D721Med (cell line): ENCODE results near the gene SERPINF2.
"Not testable (repeated sequence)": the region's sequence is repeated elsewhere in the genome, so short reads cannot be mapped to it uniquely, and the experiment has no call there.

Experiments used
- DNase-seq: peaks from one replicate; pipeline ENCODE4 v3.0.0; 2011; ENCODE audit warnings: low spot score; ENCODE audit not compliant: insufficient read length
- FAIRE-seq: peaks from 2 replicates; lab custom pipeline; 2011; peaks lifted over from hg19 to GRCh38; lab: Jason Lieb, UNC
- TF ChIP-seq, protein P1 (sequence below): IDR thresholded peaks from 2 replicates; pipeline ENCODE4 v1.5.1; 2012; ENCODE audit warnings: mild to moderate bottlenecking, control low read depth; ENCODE audit not compliant: insufficient read depth; ENCODE audit errors: missing control alignments

SERPINF2 gene

DNA sequence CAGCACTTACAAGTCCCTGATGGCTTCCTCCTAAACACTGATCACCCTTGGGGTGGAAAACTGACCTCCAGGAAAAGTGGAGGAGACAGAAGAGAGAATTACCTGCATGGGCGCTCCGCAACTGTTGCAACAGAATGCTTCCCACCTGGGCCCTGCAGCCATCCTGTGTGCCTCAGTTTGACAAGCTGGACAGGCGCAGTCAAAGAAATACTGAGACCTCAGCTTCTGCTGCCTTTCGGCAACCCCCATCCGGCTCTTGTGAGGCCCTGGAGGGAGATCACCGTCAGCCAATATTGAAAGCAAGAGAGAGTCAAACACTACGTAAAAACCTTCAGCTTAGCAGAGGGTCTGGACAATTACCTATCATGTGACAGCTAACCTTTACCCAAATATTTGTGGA is 44.0 kb downstream of the SERPINF2 start:
- TF ChIP-seq, protein P1, sequence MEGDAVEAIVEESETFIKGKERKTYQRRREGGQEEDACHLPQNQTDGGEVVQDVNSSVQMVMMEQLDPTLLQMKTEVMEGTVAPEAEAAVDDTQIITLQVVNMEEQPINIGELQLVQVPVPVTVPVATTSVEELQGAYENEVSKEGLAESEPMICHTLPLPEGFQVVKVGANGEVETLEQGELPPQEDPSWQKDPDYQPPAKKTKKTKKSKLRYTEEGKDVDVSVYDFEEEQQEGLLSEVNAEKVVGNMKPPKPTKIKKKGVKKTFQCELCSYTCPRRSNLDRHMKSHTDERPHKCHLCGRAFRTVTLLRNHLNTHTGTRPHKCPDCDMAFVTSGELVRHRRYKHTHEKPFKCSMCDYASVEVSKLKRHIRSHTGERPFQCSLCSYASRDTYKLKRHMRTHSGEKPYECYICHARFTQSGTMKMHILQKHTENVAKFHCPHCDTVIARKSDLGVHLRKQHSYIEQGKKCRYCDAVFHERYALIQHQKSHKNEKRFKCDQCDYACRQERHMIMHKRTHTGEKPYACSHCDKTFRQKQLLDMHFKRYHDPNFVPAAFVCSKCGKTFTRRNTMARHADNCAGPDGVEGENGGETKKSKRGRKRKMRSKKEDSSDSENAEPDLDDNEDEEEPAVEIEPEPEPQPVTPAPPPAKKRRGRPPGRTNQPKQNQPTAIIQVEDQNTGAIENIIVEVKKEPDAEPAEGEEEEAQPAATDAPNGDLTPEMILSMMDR: no peak

DNA sequence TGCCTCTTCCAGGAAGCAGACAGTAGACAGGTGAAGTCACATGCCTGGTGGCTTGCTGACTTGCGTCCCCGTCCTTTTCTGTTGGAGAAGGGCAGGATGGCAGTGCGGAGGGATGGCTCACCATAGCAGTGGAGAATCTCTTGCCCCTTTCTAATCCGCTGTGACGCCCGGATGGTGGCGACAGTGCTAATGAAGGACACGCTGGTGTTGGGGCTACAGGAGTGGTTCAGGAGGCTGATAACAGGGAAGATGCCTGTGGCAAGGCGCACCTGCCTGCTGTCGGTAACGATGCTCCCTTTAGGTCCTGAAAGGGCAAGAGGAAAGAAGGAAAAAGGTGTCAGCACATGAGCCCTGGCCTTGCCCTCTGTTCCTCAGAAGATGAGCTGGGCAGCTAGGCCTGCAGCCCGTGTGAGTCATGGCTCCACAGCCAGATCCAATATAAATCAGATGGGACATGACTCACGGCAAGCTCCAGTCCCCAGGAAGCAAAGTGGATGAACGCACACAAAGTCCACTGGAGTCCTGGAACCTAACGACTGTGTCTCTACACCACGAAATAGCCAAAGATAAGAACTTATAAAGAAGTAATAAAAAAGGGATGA is 44.7 kb downstream of the SERPINF2 start:
- DNase-seq: no peak
- TF ChIP-seq, protein P1: no peak
- FAIRE-seq: no peak

More for the DNA sequence above, 44.0 kb downstream of the SERPINF2 start:
- FAIRE-seq: no peak
- no peak for DNase-seq

DNA sequence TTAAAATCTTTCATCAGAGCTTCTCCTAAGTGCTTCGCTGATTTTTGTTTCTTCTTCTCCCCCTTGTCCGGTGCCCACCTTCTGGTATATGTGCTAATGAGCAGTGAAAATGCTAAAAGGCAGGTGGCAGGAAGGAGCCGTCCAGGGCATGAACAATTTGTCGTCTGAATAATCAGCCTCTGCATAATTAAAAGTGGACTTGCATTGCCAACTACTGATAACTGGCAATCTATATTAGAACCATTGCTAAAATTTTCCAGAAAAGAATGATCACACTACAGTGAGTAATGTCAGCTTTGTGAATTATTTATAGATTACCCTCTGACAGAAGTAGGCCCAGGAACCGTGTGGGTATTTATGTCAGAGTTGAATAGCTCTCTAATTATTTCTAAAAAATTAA is 47.3 kb downstream of the SERPINF2 start:
- DNase-seq (no peak), FAIRE-seq (no peak)

DNA sequence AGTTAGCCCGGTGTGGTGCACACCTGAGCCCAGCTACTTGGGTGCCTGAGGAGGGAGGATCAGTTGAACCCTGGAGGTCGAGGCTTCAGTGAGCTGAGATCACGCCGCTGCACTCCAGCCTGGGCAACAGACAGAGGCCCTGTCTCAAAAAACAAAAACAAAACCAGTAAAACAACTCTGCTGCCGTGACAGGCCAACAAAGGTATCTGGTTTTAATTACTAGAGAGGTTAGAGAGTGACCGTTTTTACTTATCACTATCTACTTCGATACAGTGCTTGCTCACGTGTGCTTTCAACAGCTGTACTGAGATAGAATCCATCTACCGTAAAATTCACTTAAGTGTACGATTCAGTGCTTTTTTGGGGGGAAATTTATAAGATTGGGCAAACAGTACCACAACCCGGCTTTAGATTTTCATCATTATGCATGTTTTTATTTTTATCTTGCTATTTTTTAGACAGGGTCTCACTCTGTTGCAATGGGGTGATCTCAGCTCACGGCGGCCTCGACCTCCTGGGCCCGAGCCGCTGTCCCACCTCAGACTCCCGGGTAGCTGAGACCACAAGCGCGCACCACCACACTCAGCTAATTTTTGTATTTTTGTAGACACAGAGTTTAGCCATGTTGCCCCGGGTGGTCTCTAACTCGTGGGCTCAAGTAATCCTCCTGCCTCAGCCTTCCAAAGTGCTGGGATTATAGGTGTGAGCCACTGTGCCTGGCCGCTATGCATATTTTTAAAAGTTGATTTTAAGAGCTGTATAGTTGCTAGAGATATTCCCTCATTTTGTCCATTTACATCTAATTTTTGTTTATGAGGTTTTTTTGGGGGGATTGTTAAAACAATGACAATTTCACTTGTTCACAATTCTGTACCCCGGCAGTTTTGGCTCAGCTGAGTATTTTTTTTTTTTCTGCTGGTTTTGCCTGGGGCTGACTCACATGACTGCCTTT is 50.1 kb downstream of the SERPINF2 start:
- FAIRE-seq (no peak), DNase-seq (no peak)
- TF ChIP-seq, protein P1: no peak

More for the DNA sequence above, 47.3 kb downstream of the SERPINF2 start:
- TF ChIP-seq, protein P1: no peak

- TF ChIP-seq, protein P1: no peak
- DNase-seq (no peak), FAIRE-seq (no peak)
Observed at GRCh38 chr17:1793447-1793806, 50.8 kb downstream of the SERPINF2 start.

DNA sequence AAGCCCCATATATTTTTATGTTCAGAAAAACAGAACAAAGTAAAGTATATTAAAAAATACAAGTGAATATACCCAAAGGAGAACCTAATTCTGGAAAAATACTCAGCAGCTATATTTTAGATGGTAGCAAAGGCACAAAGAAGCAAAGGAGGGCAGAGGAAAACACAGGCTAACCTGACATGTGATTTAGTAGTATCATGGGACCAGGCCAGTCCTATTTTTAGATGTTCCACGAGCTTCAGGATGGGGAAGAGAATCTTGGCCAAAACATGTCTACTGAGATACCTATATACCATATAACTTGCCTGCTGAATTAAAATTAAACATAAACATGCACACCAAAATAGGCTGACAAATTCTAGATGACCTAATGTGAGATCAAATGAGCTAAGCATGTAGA is 54.1 kb downstream of the SERPINF2 start:
- FAIRE-seq (no peak), DNase-seq (no peak)
- TF ChIP-seq, protein P1: no peak

DNA sequence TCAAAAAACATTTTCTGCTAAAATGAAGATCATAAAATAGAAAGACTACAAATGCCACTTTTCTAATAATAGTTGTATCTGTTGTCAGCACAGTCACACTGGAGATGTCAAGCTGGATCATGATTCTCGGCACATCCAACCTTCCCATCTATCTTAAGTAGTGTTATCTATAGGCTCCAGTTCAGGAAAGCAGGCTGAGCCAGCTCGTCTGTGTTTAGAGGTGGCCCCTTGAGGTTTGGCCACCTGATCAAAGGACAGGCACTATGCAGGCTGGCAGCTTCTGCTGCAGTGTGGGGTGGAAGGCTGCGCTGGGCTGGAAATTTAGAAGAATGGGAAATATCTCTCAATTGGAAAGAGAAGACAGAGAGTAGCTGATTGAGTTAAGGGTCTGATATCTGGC is 54.7 kb downstream of the SERPINF2 start:
- no peak for FAIRE-seq
- TF ChIP-seq, protein P1: no peak
- no peak for DNase-seq

GRCh38 chr17:1797846-1798245 is 55.2 kb downstream of the SERPINF2 start:
- DNase-seq, FAIRE-seq: not testable (repeated sequence)
